Vagina (tissue), 2 donors: ENCODE results near the gene GNAT1. TPM values are rescaled to one million over a fixed set of nuclear protein-coding genes. Genes with fewer than 3 reads are reported as not detected.
"Not testable (repeated sequence)": the region's sequence is repeated elsewhere in the genome, so short reads cannot be mapped to it uniquely, and the experiment has no call there.

Source experiments
- DNase-seq, 2 donors: peaks; one replicate each; pipeline ENCODE4 v3.0.0-alpha.2; 2017; ENCODE audit errors: extremely low spot score in 2 of 2
- H3K27ac ChIP-seq: fragments of 200-600 bp; sonication (generic); one replicate; pipeline ENCODE4 v1.5.1; 2019
- H3K27me3 ChIP-seq: fragments of 200-600 bp; sonication (generic); one replicate; pipeline ENCODE4 v1.5.1; 2019
- H3K36me3 ChIP-seq, 2 donors: fragments of 200-600 bp; sonication (generic); one replicate each; pipeline ENCODE4 v1.5.1; 2017 to 2019
- H3K4me1 ChIP-seq: fragments of 200-600 bp; sonication (generic); one replicate; pipeline ENCODE4 v1.5.1; 2019
- H3K4me3 ChIP-seq, 2 donors: fragments of 200-600 bp; sonication (generic); 1 replicate in 1 of 2; 2 replicates in 1 of 2; pipeline ENCODE4 v1.5.1; 2016 to 2019
- H3K9me3 ChIP-seq: fragments of 200-600 bp; sonication (generic); one replicate; pipeline ENCODE4 v1.5.1; 2019
- POLR2A ChIP-seq, 2 donors: fragments of 450-650 bp; IDR thresholded peaks; one replicate each; pipeline ENCODE4 v1.6.1; 2017; ENCODE audit warnings: antibody characterized with exemption in 2 of 2, mild to moderate bottlenecking in 2 of 2, moderate library complexity in 2 of 2
- POLR2AphosphoS5 ChIP-seq, 2 donors: sonication (generic); formaldehyde crosslinking; IDR thresholded peaks; one replicate each; pipeline ENCODE4 v1.9.0; 2017; ENCODE audit warnings: antibody characterized with exemption in 2 of 2, mild to moderate bottlenecking in 2 of 2, low read depth in 1 of 2; ENCODE audit not compliant: insufficient read depth in 1 of 2
- intact Hi-C: fragments of 100-400 bp; cut with DNase I; formaldehyde crosslinking; loops from one replicate; pipeline ENCODE4 v1.15.1; 2023
- total RNA-seq: library from RNA; depleted of rRNA; stranded (reverse); fragments of >200 nt; gene quantifications from one replicate; pipeline ENCODE4 v1.2.3, GENCODE V29; 2016
- TF ChIP-seq, protein P1 (sequence below), 3 experiments: fragments of 450-650 bp in 2 of 3; fragments of 200-600 bp in 1 of 3; sonication (generic) in 1 of 3; IDR thresholded peaks; one replicate each; pipeline ENCODE4 v1.5.1; 2017 to 2019; ENCODE audit warnings: antibody characterized with exemption in 3 of 3, mild to moderate bottlenecking in 2 of 3, moderate library complexity in 2 of 3

Gene GNAT1
- total RNA-seq, 1 donor from 2014 or later: not detected

GRCh38 chr3:50226888-50227389 lies 35.5 kb downstream of the GNAT1 start:
- DNase-seq: no peak
- H3K27ac ChIP-seq: peak overlapping the region; percentile 91
- intact Hi-C loops: loop anchor here (2.0 to 5.0 kb wide), 2 partner anchors 20 to 45 kb away; no protein-coding TSS in a partner anchor
- no peaks in the 10 kb centered on the region for H3K9me3 ChIP-seq
- H3K36me3 ChIP-seq: no peaks in the 10 kb centered on the region
- TF ChIP-seq POLR2AphosphoS5 (IDR thresholded peaks at IDR 0.05; ENCODE audit: insufficient read depth in 1 of 2, low read depth in 1 of 2): no peak
- TF ChIP-seq POLR2A (IDR thresholded peaks at IDR 0.05): no peak
- TF ChIP-seq, protein P1, sequence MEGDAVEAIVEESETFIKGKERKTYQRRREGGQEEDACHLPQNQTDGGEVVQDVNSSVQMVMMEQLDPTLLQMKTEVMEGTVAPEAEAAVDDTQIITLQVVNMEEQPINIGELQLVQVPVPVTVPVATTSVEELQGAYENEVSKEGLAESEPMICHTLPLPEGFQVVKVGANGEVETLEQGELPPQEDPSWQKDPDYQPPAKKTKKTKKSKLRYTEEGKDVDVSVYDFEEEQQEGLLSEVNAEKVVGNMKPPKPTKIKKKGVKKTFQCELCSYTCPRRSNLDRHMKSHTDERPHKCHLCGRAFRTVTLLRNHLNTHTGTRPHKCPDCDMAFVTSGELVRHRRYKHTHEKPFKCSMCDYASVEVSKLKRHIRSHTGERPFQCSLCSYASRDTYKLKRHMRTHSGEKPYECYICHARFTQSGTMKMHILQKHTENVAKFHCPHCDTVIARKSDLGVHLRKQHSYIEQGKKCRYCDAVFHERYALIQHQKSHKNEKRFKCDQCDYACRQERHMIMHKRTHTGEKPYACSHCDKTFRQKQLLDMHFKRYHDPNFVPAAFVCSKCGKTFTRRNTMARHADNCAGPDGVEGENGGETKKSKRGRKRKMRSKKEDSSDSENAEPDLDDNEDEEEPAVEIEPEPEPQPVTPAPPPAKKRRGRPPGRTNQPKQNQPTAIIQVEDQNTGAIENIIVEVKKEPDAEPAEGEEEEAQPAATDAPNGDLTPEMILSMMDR (IDR thresholded peaks at IDR 0.05): no peak
- peak overlapping the region; percentile 72 to 90 for H3K4me3 ChIP-seq
- no peaks in the 10 kb centered on the region for H3K27me3 ChIP-seq
- peaks cover 25% of the 10 kb centered on the region for H3K4me1 ChIP-seq

DNA sequence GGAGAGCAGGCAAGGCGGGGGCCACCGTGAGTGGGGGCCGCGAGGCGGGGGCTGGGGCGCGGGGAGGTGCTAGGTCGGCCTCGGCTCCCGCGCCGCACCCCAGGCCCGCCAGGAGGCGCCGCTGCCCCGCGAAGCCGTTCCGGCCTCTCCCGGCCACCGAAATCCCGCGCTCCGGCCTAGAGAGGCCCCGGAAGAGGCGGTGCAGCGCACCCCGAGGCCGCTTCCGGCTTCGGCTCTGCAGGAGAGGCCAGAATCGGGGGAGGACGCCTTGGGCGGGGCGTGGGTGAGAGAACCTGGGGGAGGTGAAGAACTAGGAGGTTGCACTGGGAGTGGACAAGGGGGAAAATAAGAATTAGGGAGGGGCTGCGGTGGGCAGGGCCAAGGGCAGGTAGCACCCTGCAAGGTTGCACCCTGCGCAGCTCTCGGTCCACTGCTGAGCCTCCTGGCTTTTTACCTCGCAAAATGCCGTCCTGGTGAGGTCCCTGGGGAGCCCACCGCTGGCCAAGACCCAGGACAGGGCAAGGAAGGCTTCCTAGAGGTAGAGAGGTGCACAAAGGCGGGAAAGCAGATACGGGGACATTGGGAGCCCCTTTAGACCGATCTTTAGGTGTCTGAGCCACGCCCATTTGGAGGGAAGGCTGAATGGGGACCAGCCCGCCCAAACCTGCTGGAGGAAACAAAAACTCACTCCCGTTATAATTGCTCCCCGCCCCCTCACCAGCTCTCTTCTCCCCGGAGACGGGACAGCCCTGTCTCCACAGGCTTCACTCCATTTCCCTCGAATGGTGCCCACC lies 36.2 kb downstream of the GNAT1 start:
- Histone ChIP-seq H3K9me3 (no peaks in the 10 kb centered on the region), H3K4me1 (peaks cover 25% of the 10 kb centered on the region), H3K27ac (peak overlapping the region; percentile 91), H3K36me3 (no peaks in the 10 kb centered on the region), H3K4me3 (peak overlapping the region; percentile 72 to 90), H3K27me3 (no peaks in the 10 kb centered on the region)
- TF ChIP-seq, protein P1 (IDR thresholded peaks at IDR 0.05): peak; percentile 72 to 93 (median 72)
- TF ChIP-seq POLR2A (IDR thresholded peaks at IDR 0.05) (no peak), POLR2AphosphoS5 (IDR thresholded peaks at IDR 0.05; ENCODE audit: insufficient read depth in 1 of 2, low read depth in 1 of 2) (peak; percentile 77 to 82)
- intact Hi-C loops: loop anchor here (2.0 to 5.0 kb wide), 2 partner anchors 19 to 45 kb away; no protein-coding TSS in a partner anchor
- DNase-seq: peak in 1 of 2 donors; percentile 93

DNA sequence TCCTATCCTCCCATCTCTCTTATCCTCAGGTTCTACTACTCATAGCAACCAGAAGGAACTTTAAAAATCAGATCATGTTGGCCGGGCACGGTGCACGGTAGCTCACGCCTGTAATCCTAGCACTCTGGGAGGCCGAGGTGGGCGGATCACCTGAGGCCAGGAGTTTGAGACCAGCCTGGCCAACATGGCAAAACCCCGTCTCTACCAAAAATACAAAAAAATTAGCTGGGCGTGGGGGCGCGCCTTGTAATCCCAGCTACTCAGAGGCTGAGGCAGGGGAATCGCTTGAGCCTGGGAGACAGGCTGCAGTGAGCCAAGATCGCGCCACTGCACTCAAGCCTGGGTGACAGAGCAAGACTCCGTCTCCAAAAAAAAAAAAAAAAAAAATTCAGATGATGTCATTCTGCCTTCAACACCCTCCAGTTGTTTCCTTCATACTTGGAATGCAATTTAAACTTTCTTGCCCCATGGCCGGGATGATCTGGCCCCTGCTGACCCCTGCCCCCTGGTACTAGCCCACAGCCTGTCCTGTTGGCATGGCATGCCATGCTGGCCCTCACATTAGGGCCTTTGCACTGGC lies 36.9 kb downstream of the GNAT1 start:
- DNase-seq, H3K9me3 ChIP-seq, H3K27me3 ChIP-seq, H3K36me3 ChIP-seq: not testable (repeated sequence)
- intact Hi-C loops: loop anchor here (5.0 kb wide), 1 partner anchor 44 kb away; no protein-coding TSS in a partner anchor
- Histone ChIP-seq H3K4me3 (peak overlapping the region; percentile 72 to 90), H3K27ac (peak overlapping the region; percentile 91), H3K4me1 (peaks cover 25% of the 10 kb centered on the region)

DNA sequence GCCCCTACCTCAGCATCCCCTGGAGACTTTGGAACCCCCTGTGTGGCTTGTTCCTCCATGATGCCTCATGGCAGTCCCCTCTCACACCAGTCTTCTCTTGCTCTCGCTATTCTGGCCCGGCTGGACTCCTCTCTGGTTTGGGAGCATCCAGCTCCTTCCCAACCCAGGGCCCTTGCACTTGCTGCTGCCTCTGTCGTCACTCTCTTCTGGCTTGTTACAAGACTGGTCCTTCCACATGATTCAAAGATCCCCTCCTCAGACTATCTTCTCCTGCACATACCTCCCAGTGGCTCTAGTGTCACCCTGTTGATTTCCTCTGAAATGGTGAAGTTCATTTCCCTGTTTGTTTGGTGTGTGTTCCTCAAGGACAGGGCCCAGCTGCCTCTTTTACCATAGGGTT lies 38.1 kb downstream of the GNAT1 start:
- Histone ChIP-seq H3K27ac (peak overlapping the region; percentile 91), H3K9me3 (no peaks in the 10 kb centered on the region), H3K36me3 (no peaks in the 10 kb centered on the region), H3K27me3 (no peaks in the 10 kb centered on the region), H3K4me3 (no peak overlapping the region), H3K4me1 (peaks cover 25% of the 10 kb centered on the region)
- intact Hi-C loops: loop anchor here (5.0 kb wide), 1 partner anchor 43 kb away; no protein-coding TSS in a partner anchor
- no peak for DNase-seq
- TF ChIP-seq, protein P1 (IDR thresholded peaks at IDR 0.05): no peak
- TF ChIP-seq POLR2AphosphoS5 (IDR thresholded peaks at IDR 0.05; ENCODE audit: insufficient read depth in 1 of 2, low read depth in 1 of 2) (no peak), POLR2A (IDR thresholded peaks at IDR 0.05) (no peak)

- Histone ChIP-seq H3K4me3 (no peak overlapping the region), H3K9me3 (no peaks in the 10 kb centered on the region), H3K36me3 (no peaks in the 10 kb centered on the region), H3K27ac (peak overlapping the region; percentile 36), H3K27me3 (no peaks in the 10 kb centered on the region), H3K4me1 (peaks cover 32% of the 10 kb centered on the region)
- TF ChIP-seq POLR2AphosphoS5 (IDR thresholded peaks at IDR 0.05; ENCODE audit: insufficient read depth in 1 of 2, low read depth in 1 of 2): no peak
- TF ChIP-seq, protein P1 (IDR thresholded peaks at IDR 0.05): no peak
- TF ChIP-seq POLR2A (IDR thresholded peaks at IDR 0.05): no peak
- DNase-seq: no peak
- intact Hi-C loops: no loop called here
Observed at GRCh38 chr3:50230104-50230793, 38.8 kb downstream of the GNAT1 start.
